Activated CD8-positive, alpha-beta memory T cell treated with anti-CD3 and anti-CD28 coated beads, Interleukin-2, amount 50 U/mL, for 1 hour (primary cell): Measurements from ENCODE around the gene FBRSL1.

Experiments used
- DNase-seq: peaks from one replicate; pipeline ENCODE4 v3.0.0-alpha.2; 2020; ENCODE audit errors: extremely low read depth

FBRSL1 gene

DNA sequence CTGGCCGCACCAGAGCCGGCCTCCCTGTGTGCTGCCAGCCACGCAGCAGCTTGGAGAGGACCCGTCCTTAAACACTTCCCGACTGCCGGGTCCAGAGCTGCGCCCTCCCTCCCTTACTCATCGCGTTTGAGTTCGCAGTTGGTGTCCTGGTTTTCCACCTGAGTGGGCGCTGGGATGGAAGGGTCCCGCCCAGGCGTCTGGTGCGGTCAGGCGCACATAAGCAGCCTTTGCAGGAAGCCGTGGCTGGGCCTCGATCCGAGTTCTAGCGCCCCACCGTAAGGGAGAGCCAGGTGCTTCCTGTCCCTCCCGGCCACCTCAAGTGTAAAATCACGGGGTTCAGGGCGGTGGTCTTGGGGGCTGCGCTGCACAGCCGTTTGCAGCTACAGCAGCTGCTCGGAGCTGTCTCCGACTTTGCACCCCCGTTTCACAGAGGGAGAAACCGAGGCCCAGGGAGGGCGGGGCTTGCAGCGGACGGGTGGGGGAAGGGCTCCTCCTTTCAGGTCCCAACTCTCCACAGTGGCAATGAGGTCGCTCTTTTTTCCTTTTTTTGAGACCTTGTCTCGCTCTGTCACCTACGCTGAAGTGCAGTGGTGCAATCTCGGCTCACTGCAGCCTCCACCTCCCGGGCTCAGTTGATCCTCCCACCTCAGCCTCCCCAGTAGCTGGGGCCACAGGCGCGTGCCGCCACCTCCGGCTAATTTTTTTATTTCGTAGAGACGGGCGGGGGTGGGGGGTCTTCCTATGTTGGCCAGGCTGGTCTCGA is 69.1 kb downstream of the FBRSL1 start:
- DNase-seq = no peak

DNA sequence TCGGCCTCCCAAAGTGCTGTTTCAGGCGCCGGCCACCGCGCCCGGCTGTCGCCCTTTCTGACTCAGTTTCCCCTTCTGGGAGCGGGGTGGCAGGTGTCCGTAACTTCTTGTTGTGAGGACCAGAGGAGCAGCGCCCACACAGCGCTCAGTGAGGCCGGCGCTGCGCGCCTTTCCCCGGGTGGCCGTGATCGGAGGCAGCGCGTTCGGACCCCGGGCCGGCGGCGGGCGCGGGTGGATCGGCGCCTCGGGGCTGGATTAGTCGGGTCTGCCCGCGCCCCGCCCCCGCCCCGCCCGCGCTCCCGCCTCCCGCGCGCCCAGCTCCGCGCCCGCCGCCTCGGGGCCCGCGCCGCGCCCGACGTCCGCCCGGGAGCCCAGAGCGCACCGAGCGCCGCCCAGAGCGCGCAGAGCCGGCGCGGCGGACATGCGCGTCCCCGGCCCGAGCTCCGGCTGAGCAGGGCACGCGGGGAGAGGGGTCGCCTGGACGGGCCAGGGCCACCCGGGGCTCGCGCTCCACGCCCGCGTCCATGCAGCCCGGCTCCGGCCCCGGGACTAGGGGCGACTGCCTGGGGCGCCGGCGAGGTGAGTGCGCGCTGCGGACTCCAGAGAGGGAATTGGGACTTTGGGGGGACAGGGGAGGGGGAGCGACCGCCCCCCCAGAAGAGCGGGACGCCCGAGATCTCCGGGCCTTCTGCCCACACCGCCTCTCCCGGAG is 69.9 kb downstream of the FBRSL1 start:
- no peak for DNase-seq

DNA sequence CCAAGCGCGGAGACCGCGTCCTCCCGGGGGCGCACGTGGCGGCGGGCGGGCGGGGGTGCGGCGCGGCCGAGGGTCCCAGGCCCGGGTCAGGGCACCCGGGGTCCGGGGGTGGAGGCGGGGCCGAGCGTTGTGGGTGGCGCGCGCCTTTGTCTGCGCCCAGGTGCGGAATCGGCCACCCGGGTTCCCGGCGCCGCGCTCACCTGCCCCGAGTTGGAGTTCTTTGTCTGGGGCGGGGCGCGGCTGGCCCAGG is 70.3 kb downstream of the FBRSL1 start:
- DNase-seq = no peak

DNA sequence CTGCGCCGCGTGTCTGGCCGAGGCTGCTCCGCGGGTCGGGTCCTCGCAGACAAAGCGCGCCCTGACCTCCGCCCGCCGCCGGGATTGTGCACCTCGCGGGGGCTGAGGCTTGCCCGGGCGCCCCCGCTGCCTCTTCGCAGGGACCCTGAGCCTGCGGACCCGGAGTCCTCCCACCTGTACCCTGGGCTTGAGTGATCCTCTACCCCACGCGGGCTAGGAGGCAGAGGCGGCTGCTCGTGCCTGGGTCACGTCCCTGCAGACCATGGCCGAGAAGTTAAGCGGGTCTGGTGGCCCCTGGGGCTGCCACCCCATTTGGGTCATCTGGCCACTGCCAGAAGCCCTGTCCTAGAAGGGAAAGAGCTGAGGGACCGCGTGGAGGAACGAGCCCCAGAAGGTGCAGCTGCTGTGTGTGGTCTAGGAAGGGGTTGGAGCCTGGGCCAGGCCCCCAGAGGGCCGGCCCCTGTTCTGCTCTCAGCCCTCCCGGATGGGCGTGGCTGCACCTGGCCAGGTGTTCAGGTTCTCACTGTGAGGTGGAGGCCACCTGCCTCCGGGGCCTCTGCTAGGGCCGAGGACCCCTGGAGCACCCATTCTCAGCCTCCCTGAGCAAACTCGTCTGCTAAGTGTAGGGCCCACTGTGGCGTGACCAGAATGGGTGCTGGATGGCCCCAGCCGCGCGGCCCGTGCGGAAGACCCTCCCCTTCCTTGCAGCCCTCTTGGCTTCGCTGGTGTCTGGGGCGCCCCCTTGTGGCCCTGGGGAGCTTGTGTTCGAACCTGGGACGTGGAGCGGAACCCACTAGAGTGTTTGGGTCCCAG is 70.9 kb downstream of the FBRSL1 start:
- peak; percentile 22 for DNase-seq
